Stimulated activated CD8-positive, alpha-beta memory T cell treated with anti-CD3 and anti-CD28 coated beads, Interleukin-12 subunit alpha, Interleukin-12 subunit beta, amount 100 ng/mL, for 1 hour (primary cell): ENCODE measurements around the gene KPNA2.
"Not testable (repeated sequence)": the region's sequence is repeated elsewhere in the genome, so short reads cannot be mapped to it uniquely, and the experiment has no call there.

Source experiments
- DNase-seq: peaks from one replicate; pipeline ENCODE4 v3.0.0-alpha.2; 2020; ENCODE audit warnings: low read depth

KPNA2 gene

GRCh38 chr17:68020409-68020756, 15.2 kb upstream of the KPNA2 start:
- DNase-seq = no peak

DNA sequence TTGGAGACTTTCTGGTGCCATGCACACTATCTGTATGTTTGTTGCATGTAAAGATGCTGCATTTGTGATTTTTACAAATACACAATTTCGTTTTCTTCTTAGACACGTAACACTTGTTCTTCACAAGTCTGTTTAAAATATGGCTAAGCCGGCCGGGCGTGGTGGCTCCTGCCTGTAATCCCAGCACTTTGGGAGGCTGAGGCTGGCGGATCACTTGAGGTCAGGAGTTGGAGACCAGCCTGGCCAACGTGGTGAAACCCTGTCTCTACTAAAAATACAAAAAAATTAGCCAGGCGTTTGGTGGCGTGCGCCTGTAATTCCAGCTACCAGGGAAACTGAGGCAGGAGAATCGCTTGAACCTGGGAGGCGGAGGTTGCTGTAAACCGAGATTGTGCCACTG, 14.7 kb upstream of the KPNA2 start:
- not testable (repeated sequence) for DNase-seq

GRCh38 chr17:68021963-68022362, 13.6 kb upstream of the KPNA2 start:
- no peak for DNase-seq

- not testable (repeated sequence) for DNase-seq
Measured at GRCh38 chr17:68022547-68022946, 13.0 kb upstream of the KPNA2 start.

GRCh38 chr17:68029512-68030215, 5.9 kb upstream of the KPNA2 start:
- DNase-seq = no peak

DNA sequence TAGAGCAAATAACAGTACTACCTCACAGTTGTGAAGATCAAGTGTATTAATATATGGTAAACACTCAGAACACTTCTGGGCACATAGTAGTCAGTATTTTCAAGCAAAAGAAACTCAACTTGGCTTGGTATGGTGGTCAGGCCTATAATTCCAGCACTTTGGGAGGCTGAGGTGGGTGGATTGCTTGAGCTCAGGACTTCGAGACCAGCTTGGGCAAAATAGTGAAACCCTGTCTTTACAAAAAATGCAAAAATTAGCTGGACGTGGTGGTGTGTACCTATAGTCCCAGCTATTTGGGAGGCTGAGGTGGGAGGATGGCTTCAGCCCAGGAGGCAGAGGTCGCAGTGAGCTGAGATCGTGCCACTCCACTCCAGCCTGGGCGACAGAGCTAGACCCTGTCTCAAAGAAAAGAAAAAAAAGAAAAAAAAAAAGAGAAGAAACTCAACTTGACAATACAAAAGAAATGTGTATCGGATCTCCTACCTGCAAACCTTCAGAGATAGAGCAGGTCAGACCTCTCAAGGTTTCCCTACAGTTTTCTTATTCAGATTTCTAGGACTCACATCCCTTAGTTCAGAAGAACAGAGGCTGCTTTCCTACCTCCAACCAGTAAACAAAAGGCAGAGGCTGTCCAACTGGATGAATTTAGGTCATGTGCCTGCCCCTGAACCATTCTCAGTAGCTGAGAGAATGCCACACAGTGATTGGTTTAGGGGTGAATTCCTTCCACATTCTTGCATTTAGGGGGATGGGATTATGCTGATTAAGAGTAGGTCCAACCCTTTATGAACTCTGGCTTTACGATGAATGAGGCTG, 1.7 kb upstream of the KPNA2 start:
- no peak for DNase-seq

GRCh38 chr17:68034452-68034776, 1.1 kb upstream of the KPNA2 start:
- DNase-seq = no peak

DNA sequence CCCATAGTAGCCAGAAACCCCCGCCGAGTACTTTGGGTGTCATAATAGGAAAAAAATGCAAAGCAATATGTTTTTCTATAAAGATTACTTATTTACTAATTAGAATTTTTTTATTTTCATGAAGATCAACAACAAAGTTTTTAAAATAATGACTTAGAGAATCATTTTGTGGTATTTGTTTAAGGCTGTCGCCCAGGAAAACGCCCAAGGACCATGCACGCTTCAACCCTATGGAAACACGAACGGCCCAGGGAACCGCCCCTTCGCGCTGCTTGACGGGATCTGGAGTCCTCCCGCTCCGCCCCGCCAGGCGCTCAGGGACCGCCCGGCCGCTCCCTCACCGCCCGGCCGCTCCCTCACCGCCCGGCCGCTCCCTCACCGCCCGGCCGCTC, 408 bp upstream of the KPNA2 start:
- DNase-seq = peak; percentile 79

DNA sequence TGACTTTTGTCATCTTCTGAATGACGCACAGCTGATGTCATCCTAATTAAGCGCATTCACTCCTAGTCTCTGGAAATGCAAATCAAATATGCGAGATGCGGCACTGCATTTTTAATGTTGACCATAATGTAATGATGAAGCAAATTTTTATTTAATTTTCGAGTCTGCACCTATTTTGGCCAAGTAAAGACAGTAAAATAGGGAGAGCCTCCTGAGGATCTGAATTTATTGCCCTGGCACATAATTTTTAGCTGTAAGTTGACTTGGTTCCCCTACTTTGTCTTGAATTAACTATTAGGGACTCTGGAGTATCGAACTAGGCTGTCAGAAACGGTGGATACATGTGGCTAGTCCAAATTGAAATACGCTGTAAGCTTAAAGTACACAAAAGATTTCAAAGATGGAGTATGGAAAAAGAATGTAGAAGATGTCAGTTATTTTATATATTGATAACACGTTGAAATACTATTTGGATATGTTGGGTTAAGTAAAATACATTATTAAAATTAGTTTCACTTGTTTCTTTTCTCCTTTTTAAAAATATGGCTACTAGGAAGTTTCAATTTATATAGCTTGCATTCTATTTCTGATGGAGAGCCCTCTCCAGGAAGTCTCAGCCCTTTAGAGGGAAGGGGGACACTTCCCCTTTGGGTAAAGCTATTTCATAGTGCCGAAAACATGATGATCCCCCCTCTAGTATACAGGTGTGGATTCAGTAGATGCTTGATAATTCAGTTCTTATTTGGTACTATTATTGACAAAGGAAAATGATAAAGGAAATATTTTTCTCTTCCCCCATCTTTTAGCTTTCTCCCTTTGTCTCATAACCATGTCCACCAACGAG, 991 bp downstream of the KPNA2 start:
- DNase-seq = no peak

DNA sequence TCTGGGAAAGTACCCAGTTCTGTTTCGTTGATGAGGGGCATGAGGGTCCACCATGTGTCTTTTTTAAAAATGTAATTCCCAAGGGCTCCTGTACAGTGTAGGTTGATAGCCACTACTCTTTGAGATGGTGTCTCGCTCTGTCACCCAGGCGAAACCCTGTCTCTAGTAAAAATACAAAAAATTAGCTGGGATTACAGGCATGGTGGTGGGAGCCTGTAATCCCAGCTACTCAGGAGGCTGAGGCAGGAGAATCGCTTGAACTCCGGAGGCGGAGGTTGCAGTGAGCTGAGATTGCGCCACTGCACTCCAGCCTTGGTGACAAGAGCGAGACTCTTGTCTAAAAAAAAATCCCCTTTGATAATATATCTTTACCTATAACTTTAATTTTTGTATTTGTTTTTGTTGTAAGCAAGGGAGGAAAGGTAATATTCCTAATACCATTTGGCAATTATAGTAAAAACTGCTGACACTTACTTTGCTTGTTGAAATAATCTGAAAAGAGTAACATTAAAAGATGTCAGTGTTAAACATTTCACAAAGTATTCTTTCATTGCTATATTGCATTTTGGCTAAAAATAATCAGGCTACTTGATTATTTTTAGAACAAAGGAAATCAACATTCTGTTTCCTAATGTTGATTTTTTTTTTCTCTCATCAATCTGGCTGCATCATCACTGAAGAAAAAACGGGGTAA, 11.8 kb downstream of the KPNA2 start:
- no peak for DNase-seq

- DNase-seq = not testable (repeated sequence)
Measured at GRCh38 chr17:68047890-68048542, 12.5 kb downstream of the KPNA2 start.

- DNase-seq = no peak
Measured at GRCh38 chr17:68048996-68049395, 13.5 kb downstream of the KPNA2 start.

DNA sequence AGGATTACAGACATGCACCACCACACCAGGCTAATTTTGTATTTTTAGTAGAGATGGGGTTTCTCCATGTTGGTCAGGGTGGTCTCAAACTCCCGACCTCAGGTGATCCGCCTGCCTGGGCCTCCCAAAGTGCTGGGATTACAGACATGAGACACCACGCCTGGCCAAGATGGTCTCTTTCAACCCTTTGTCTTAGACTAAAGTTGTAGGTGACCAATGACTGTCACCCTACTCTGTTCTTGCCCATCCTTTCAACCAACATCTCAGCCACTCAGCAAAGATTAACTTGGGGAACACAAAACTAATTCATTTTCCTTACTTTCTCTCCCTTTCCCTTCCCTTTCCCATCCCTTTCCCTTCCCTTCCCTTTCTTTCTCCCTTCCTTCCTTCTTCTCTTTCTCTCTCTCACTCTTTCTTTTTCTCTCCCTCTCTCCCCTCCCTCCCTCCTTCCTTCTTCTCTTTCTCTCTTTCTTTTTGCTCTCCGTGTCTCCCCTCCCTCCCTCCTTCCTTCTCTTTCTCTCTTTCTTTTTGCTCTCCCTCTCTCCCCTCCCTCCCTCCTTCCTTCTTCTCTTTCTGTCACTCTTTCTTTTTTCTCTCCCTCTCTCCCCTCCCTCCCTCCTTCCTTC, 14.4 kb downstream of the KPNA2 start:
- DNase-seq = not testable (repeated sequence)

- DNase-seq = not testable (repeated sequence)
Measured at GRCh38 chr17:68051321-68052312, 16.1 kb downstream of the KPNA2 start.

DNA sequence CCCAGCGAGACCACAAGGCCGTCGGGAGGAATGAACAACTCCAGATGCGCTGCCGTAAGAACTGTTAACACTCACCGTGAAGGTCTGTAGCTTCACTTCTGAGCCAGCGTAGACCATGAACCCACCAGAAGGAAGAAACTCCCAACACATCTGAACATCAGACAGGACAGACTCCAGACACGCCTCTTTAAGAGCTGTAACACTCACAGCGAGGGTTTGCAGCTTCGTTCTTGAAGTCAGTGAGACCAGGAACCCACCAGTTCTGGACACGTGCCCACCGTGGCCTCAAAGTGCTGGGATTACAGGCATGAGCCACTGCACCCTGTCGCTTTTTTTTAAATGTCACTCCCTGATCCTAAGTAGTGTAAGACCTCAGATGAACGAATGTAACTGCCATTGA, 17.3 kb downstream of the KPNA2 start:
- DNase-seq = no peak

GRCh38 chr17:68053231-68054013, 17.9 kb downstream of the KPNA2 start:
- no peak for DNase-seq

- DNase-seq = no peak
Measured at GRCh38 chr17:68054296-68054900, 18.9 kb downstream of the KPNA2 start.

DNA sequence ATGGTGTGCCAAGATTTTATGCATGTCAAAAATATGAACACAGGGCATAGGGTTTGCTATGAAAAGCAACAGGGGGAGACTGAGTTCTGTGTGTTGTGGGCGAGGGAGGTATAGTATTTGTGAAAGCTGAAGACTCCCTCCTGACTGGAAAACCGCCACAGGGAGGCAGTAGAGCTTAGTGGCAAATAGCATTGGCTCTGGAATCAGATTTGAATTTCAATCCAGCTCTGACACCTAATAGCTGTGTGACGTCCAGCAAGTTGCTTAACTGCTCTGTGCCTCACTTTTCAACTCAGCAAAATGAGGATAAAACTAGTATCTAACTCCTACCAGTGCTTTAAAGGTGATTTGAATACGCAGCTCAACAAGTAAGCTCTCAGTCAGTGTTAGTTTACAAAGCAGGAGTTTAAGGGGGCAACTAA, 22.0 kb downstream of the KPNA2 start:
- DNase-seq = peak; percentile 21

DNA sequence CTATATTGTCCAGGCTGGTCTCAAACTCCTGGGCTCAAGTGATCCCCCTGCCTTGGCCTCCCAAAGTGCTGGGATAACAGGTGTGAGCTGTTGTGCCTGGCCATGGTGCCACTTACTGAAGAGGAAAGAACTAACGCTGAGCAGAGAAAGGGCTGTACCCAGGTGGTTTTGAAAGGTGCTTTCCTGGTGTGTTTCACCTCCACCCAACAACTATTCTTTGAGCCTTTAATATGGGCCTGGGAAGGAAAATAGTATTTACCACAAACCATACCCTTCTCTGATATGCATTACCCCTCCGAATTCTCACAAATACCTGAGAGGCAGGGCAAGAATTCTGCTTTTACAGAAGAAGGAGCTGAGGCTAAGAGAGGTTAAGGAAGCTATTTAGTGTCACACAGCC, 24.8 kb downstream of the KPNA2 start:
- no peak for DNase-seq
